ENCODE data around the gene POLD3.
"Not testable (repeated sequence)": the region's sequence is repeated elsewhere in the genome, so short reads cannot be mapped to it uniquely, and the experiment has no call there.

POLD3 gene

DNA sequence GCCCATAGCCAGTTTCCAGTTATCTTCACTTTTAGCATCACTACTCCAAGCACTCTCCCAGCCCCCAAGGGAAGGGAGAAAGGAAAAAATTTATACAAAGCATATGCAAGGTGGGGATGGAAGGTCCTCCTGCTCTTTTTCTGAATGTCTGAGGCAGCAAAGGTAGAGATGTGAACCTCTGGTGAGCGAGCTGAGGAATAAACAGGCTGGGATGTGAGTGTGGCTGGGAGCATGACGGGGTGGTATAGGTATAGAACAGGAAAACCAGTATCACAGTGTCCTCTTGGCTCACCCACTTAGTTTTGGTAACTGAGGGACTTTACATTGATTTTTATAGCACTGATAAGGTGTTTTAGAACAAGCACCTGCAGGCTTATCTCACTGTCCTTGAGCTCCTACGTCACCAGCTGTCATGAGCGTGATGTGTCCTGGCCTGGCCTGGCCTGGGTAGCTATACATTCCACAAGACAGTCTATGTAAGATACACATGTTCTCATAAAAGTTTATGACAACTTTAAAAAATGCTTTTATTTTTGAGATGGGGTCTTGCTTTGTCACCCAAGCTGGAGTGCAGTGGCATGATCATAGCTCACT lies 10.3 kb upstream of the POLD3 start:
- no peak for DNase-seq

DNA sequence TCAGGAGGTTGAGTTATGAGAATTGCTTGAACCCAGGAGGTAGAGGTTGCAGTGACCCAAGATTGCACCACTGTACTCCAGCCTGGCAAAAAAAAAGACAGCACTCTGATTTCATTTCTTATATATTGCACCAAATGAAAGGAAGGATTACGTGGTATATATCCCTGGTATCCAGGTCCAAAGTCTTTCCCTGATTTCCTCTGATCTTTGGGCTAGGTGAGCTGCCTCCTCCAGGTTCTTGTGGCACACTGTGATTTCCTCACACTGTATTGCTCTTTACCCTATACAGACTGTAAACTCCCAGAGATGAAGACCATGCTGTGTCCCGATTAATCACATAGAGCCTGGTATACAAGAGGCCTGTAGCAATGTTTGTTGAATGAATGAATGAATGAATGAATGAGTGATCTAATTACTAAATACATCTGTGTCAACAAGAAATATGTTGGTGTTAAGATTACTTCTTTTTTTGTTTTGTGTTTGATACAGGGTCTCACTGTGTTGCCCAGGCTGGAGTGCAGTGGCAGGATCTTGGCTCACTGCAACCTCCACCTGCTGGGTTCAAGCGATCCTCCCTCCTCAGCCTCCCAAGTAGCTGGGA lies 9.3 kb upstream of the POLD3 start:
- DNase-seq: no peak

DNA sequence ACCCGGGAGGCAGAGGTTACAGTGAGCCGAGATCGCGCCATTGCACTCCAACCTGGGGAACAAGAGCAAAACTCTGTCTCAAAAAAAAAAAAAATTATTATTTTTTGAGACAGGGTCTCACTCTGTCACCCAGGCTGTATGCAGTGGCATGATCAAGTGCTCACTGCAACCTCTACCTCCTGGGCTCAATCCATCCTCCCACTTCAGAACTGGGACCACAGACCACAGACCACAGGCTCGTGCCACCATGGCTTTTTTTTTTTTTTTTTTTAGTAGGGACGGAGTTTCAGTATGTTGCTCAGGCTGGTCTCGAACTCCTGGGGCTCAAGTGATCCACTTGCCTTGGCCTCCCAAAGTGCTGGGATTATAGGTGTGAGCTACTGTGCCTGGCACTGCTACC lies 1.9 kb upstream of the POLD3 start:
- not testable (repeated sequence) for DNase-seq

DNA sequence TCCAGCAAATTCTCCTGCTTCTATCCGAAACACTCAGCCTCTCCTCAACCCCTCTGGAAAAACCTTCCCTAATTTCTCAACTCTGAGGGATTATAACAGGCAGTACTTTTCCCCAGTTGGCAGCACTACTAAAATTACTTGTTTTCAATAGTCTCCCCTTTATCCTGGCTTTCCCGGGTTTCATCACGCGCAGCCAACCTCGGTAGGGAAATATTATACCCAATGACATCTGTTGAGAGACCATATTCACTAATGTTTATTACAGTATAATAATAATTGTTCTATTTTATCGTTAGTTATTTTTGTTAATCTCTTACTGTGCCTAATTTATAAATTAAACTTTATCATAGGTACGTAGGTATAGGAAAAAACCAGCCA lies 330 bp upstream of the POLD3 start:
- no peak for DNase-seq

DNA sequence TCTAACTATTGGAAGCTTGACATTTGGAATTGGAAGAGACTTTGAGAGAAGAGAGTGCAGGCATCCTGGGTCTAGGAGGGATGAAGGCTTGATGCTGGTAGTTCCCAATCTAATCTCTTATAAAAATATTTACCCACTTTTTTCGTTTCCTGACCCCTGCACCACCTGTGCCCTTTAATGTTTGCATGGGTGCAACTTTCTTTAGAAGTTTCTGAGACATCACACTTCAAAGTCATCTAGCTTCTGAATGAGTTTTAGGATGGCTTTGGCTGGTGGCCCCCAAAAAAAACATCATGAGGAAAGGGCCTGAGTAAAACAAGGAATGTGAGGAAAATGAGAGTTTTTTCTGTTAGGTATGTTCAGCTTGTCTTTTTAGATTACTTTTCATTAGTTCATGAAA lies 1.1 kb downstream of the POLD3 start:
- DNase-seq: no peak

DNA sequence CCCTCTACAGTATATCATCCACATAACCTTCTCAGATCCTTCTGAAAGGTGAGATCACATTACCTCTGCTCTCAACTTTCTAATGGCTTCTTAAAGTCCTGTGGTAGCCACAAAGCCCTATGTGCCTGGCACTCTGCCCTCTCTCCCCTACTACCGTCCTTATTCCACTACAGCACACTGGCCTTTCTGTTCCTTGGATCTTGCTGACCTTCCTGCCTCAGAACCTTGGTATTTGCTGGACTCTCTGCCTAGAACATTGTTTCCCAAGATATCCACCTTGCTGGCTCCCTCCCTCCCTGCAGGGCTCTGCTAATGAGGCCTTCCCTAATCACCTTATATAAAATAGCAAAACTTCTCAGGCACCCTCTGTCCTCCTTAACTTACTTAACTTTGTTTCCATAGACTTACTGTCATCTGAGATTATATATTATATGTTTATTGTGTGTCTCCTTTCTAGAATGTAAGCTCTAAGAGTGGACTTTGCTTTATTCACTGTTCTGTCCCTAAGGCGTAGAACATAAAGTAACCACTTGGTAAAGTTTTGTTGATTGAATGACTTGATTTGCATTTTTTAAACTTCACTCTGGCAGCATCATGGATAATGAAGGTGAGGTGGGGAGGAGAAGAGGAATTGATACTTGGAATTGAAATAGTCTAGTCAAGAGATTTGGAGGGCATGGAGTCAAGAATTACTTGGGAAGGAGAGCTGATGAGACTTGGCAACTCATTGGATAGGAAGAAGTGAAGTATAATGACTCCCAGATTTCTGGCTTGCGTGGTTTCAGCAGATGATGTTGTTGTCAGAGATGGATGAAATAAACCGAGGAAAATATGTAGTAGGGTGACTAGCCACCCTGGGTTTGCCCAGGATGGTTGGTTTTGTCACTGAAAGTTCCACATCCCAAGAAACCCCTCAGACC lies 10.5 kb downstream of the POLD3 start:
- DNase-seq: no peak

DNA sequence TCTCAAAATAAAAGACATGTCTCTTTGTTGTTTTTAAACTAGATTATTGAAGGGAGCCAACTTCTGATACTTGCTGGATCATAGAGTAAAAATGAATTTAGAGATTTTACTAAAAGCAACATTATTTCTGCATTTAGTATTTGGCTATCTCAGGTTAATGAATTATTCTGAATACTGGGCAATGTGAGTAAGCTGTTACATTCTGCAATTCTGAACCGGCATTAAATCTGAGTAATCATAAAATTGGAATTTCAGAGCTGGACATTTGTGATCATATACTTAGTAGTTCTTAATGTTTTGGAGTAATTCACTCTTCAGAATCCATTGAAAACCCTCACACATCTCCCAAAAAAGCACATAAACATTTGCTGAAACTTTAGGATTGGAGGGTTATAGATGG lies 11.5 kb downstream of the POLD3 start:
- DNase-seq: no peak

DNA sequence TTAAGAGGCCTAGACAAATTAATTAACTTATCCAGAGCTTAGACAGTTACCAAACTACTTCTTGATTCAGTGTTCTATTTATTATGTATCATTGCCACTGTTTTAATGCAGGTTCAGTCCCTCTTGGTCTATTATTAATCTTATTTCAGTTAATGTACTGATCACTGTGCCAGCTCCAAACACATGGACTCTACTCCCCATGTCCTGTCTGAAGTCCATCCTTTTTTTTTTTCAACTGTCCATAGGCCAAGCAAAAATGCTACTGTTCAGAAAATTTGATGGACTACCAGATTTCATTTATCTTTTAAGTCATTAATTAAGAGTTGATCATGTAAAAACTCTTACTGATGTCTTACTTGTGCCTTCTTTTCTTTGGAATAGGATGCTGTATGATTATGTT lies 11.9 kb downstream of the POLD3 start:
- DNase-seq: no peak

DNA sequence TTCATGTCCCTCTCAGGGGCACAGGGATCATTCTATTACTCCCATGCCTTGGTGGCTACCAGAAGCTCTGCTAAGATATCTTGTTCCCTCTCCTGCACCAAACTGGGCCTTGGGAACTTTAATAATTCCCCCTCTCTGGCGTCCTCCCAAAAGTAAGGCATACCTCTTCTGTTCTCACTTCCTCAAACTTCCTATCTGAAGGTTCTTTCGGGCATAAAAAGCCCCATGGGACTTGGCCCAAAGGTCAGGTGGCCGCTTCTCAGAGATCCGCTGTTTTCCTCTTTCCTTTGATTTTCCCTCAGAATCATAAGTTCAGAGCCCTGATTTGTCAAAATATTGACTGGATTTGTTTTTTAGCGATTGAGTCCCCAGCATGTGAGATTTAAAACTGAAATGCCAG lies 13.0 kb downstream of the POLD3 start:
- no peak for DNase-seq

DNA sequence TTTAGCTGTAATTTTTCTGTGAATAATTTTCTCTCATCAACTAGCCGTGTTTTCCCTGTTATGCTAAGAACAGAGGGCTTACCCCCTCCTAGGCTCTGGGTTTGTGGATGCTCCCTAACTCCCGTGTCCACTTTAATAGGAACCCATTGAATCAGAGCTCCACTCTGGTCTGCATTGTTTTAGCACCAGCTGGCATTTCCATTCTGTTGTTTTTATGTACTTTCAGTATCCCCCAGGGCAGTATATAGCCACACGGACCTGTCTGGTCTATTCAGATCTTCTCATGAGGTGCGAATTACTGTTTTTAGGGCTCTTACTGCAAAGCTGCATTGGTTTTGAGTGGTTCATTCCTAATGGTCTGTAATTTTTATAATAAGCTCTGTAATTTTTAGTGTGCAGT lies 16.0 kb downstream of the POLD3 start:
- DNase-seq: peak; percentile 9 to 25

DNA sequence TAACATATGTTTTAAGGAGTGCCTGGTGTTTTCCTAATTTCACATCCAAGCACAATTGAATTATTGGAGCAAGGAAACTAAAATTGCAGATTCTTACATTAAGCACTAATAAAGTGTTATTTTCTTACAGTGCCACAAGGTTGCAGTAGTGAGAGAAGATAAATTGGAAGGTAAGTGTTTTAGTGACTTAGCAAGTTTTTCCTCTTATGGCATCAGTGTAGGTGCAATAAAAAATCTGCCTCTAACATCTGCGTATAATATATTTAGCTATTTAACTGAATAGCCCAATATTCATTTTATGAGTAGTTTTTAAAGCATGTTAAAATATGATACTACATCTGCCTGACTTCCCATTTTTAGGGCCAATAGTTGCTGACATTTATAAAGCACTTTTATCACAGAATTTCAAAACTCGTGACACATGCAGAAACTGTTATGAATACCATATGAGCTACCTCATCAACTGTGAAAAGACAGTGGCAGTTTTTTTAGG lies 19.0 kb downstream of the POLD3 start:
- peak in 1 of 2 experiments; percentile 15 for DNase-seq

DNA sequence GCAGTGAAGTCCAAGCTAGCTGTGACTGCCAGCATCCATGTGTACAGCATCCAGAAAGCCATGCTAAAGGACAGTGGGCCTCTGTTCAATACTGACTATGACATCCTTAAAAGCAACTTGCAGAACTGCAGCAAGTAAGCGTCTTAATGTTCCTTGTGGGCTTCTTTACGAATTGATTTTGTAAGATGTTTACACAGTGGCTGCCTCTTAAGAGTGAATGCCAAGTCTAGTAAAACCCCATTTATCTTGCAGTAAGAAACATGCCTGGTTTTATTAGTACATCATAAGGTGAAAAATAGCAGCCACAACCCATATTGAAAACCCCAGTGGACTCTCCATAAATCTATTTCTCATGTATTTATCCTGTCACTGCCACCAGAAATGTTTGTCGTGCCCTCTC lies 20.5 kb downstream of the POLD3 start:
- DNase-seq: no peak

DNA sequence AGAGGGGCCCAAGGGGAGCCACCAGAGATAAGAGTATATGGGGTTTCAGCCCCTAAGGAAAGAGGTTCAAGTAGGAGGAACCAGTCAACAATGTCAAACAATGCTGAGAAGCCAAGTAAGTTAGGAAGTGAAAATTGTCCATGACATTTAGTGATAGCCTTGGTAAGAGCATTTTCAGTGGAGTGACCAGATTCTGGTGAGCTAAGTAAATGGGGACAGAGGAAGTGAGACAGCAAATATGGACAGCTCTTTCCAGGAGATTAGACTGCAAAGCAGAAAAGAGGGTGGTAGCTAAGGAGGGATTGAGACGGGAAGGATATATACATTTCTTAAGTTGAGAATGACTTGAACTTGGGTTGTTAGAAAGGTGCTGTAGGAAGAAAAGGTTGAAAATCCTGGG lies 22.9 kb downstream of the POLD3 start:
- DNase-seq: no peak

DNA sequence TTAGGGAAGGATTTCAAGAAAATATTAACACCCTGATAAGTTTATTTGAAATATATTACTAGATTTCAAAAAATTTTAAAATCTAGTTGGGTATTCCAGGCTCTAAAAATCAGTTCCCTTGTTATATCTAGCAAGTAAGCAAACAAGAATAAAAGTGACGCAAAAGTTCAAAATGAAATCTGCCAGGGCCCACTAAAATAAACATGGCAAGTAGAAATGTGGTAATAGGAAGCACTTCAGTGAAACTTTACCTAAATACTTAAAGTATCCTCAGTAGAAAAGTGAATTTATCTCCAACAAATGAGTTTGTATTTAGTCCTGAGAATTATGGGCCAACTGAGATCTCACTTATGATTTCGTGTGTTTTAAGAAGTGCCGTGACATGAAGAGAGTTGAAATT lies 23.6 kb downstream of the POLD3 start:
- DNase-seq: no peak

DNA sequence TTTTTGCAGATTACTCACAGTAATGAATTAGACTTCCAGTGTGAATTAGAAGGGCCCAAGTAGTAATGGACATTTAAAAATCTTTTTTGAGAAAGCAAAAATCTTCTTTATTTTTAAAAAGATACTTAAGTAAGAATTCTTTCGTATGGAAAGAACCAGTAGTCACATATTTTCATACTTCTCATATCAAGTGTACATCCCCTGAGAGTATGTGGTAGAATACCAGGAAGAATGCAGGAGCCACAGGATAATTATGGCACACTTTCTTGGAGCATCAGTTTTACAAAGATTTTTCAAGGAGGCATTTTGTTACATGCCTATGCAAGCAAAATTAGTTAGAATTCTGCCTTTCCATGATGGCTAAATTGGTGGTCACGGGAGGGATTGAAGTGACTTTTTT lies 28.1 kb downstream of the POLD3 start:
- no peak for DNase-seq

DNA sequence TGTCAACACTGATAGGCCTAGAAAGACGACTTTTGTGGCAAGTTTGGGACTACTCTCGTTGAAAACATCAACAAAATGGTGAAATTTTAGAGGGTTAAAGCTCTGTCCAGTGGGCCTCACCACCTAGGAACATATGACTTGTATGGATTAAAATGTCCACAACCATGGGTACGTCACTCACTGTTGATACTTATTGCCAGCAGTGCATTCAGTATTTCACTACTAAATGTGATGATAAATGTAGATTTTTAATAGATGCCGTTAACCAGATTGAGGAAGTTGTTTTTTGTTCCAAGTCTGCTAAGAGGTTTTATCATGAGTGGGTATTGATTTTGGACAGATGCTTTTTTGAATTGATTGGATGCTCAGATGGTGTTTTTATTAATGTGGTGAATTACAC lies 33.7 kb downstream of the POLD3 start:
- no peak for DNase-seq

DNA sequence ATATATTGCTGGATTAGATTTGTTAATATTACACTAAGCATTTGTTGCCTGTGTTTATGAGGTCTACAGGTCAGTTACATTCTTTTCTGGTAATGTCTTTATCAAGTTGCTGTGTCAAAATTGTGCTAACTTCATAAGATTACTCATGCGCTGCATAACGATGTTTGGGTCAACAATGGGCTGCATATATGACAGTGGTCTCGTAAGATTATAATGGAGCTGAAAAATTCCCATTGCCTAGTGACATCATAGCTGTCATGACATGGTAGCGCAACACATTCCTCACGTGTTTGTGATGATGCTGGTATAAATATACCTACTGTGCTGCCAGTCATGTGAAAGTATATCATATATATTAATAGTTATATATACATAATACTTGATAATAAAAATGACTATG lies 34.2 kb downstream of the POLD3 start:
- no peak for DNase-seq

DNA sequence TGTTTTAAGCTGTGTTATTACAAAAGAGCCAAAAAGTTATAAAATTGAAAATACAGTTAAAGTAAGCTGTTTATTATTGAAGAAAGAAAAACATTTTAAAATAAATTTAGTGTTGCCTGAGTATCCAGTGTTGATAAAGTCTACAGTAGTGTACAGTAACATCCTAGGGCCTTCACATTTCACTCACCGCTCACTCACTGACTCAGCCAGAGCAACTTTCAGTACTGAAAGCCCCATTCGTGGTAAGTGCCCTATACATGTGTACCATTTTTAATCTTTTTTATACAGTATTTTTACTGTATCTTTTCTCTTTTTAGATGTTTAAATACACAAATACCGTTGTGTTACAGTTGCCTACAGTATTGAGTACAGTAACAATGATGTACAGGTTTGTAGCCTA lies 35.0 kb downstream of the POLD3 start:
- DNase-seq: no peak

DNA sequence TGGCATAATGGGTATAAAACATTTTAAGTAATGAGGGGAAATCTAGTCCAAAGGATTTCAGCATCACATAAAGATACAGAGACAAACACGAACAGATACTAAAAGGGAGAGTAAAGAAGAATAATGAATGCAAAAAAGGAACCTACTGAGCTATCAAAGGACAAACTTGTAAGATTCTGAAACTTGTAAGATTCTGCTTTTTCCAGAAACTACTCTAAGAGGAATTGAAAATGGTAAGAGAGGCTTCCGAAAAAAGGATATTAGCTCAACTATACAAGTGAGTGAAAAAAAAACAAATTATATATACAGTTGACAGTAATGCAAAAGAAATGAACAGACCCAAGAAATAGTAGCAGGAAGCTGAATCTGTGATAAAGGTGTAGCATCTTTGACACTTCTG lies 37.7 kb downstream of the POLD3 start:
- no peak for DNase-seq

DNA sequence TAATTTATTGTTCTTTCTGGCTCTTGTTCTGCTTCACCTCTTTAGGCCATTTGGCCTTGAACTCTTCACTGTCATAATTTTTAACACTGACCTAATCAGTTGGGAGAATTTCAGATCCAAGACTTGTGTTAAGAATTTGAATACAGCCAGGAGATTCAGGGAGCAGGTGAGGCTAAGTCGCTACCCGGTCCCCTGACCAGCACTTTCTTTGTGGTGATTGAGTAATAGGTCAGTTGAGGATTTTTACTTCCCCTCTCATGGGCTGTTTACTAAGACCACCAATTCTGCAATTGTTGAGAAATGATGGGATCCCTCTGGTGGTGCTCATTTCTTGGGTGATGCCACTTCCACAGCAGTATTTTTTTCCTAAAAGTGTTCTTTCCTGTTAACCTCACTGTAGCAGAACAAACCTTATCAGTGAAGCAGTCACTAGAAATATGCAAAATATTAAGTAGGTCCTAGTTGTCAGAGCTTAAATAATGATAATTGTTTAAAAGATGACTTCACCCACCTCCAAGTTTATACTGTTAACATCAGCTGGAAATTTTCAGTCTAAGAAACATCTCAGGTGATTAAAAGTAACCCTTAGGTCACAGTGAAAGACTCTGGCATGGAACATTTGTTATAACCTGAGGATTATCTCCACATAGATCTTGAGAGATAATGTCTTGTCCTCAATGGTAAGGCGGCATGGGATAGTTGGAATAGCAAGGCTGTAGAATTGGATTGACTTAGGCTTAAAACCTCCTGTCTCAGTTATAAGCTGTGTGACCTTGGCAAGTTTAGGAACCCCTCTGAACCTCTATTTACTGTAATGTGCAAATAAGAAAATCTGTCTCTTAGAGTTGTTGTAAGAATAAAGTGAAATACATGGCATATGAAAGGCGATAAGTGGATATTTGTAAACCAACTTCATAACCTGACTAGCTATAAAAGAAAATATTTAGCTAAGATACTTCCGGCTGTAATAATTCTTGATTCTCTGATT lies 41.3 kb downstream of the POLD3 start:
- DNase-seq: no peak

DNA sequence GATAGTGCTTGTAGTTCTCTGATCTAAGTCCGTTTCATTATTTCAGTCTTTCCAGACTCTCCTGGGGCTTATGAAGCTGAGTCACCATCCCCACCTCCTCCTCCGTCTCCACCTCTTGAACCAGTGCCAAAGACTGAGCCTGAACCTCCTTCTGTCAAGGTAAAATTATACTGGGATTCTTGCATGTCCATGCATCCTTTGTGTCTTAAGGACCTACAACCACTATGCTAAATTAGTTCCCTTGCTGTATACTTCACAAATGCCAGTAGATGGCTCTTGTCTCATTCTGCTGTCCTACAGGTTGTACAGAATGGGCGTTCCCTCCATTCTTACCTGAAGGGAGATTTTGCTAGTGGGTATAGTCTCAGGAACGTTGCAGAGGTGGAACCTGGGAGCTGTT lies 42.2 kb downstream of the POLD3 start:
- DNase-seq: peak in 1 of 2 experiments; percentile 49

DNA sequence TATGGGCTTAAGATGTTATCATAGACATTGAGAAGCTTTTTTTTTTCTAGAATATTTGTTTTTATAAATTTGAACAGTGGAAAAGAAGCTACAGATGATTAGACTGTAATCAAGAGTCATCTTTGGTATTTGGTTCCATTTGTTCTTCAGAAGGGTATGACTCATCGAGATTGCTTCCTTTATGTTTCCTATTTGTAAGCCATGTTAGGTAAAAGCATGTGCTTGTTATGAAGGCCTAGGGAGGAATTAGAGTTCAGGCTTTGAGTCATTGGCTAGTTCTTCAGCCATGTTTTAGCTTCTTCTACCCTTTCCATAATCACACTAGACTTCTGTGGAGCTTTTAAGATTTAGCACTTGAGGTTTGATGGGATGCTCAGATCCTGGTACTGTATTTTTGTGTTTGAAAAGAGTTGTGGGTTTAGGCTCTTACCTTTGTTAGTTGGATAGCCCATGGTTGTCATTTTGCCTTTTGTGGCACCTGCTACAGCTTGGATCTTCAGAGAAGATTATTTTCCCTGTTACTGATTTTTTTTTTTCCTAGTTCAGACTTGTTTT lies 44.3 kb downstream of the POLD3 start:
- no peak for DNase-seq

DNA sequence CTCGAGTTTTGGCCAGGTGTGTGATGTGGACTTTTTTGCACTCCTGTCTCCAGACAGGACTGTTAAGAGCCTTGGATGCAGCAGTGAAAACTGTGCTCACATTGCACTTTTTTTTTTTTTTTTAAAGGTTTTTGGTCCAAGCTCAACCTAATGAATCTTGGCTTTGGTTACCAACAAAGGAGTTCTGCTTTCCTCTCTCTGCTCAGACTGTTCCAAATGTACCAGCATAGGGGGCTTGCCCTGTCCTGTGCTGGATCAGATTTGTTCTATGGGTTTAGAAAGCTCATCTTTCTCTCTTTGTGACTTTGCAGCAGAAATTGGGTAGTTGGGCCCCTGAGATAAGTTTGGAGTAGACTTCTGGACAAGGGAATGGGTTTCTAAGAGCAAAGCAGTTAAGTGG lies 45.3 kb downstream of the POLD3 start:
- DNase-seq: no peak
